ENCODE data around the gene NDUFV1. TPM values are rescaled to one million over a fixed set of nuclear protein-coding genes. Genes with fewer than 3 reads are reported as not detected.

The NDUFV1 gene
- total RNA-seq, 1 experiment from 2014 or later = 242 TPM

GRCh38 chr11:67571443-67571842 lies 35.3 kb upstream of the NDUFV1 start:
- ChIA-PET CTCF (interaction anchor here (1.0 to 1.6 kb wide), 4 partner anchors 8 to 87 kb away, joined by 3 to 16 read pairs (median 12); partner anchors contain the start of gene NUDT8), POLR2A (interaction anchor here (1.1 to 2.4 kb wide), 2 partner anchors 11 to 12 kb away, joined by 3 to 8 read pairs; partner anchors contain the start of gene GSTP1), RAD21 (ENCODE audit: low non-redundant PET in 1 of 2, low total read pairs in 2 of 2, uncharacterized antibody in 2 of 2, unreplicated experiment in 2 of 2) (no interaction called here)
- H3K4me3 ChIP-seq (replicated peaks in 1 of 2; ENCODE audit: low read depth in 1 of 2, low read length in 2 of 2) = no peak overlapping the region
- H3K4me2 ChIP-seq (ENCODE audit: low read length) = no peak overlapping the region
- H3K36me3 ChIP-seq (ENCODE audit: control insufficient read depth in 1 of 2, insufficient read depth in 2 of 2, low read length in 2 of 2) = no peaks in the 10 kb centered on the region
- no peaks in the 10 kb centered on the region for H3K9me2 ChIP-seq (ENCODE audit: insufficient read depth)
- H3K79me2 ChIP-seq (ENCODE audit: insufficient read depth, low read length) = no peaks in the 10 kb centered on the region
- no peaks in the 10 kb centered on the region for H4K20me1 ChIP-seq (ENCODE audit: insufficient read depth)
- H3K27me3 ChIP-seq (ENCODE audit: insufficient read depth, low read length) = no peaks in the 10 kb centered on the region
- H3K4me1 ChIP-seq (ENCODE audit: control insufficient read depth in 1 of 2, insufficient read depth in 2 of 2, low read length in 2 of 2) = peaks cover 0 to 3% of the 10 kb centered on the region in 2 experiments; a peak in 1 of 4 replicates
- intact Hi-C loops (cut with micrococcal nuclease) = no loop called here
- H3K9ac ChIP-seq (ENCODE audit: low read length) = no peak overlapping the region
- ATAC-seq (peak; percentile 49), DNase-seq (ENCODE audit: low read depth, low spot score) (no peak)
- BruUV-seq (replicated peaks) = no TSS peak
- TF ChIP-seq ELF1 (IDR thresholded peaks at IDR 0.05; ENCODE audit: borderline replicate concordance, low read depth) (no peak), CEBPB (IDR thresholded peaks at IDR 0.05; ENCODE audit: low read depth) (no peak), ZBTB33 (IDR thresholded peaks at IDR 0.05; ENCODE audit: extremely low read depth, insufficient replicate concordance, low read length) (no peak), FOSL1 (IDR thresholded peaks at IDR 0.05; ENCODE audit: low read depth) (no peak), EGR1 (IDR thresholded peaks at IDR 0.05; ENCODE audit: low read depth) (no peak)
- no peak overlapping the region for H2AFZ ChIP-seq (ENCODE audit: low read depth, low read length, poor library complexity, severe bottlenecking)
- no peak overlapping the region for H3K27ac ChIP-seq (ENCODE audit: low read depth, low read length)
- H3K9me3 ChIP-seq (ENCODE audit: control insufficient read depth in 1 of 2, insufficient read depth in 1 of 2, low read depth in 1 of 2, low read length in 2 of 2) = no peaks in the 10 kb centered on the region

DNA sequence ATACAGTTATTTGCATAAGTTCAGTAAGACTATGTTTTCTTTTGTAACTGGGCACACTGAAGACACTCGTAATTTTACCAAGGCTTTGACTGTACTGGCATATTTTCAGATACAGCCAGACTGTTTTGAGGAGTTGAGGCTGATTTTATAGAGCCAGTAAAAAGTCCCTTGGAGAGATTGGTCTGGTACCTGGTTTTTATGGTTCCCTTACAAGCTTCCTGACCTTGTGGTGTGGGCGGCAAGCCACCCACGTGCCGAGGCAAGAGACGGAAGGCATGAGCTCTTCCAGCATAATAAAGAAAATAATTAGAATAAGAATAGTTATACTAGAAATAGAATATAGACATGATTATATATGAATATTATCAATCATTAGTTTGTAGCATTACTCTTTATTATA lies 34.4 kb upstream of the NDUFV1 start:
- no peaks in the 10 kb centered on the region for H3K9me3 ChIP-seq (ENCODE audit: control insufficient read depth in 1 of 2, insufficient read depth in 1 of 2, low read depth in 1 of 2, low read length in 2 of 2)

More for the DNA sequence above, 34.4 kb upstream of the NDUFV1 start:
- H3K4me3 ChIP-seq (replicated peaks in 1 of 2; ENCODE audit: low read depth in 1 of 2, low read length in 2 of 2) = no peak overlapping the region
- POLR2A ChIA-PET = interaction anchor here (1.0 to 2.4 kb wide), 3 partner anchors 10 to 57 kb away, joined by 3 to 8 read pairs (median 6); partner anchors contain the start of genes GSTP1 and NUDT8
- H3K9me2 ChIP-seq (ENCODE audit: insufficient read depth) = no peaks in the 10 kb centered on the region
- no peaks in the 10 kb centered on the region for H3K79me2 ChIP-seq (ENCODE audit: insufficient read depth, low read length)
- H3K27ac ChIP-seq (ENCODE audit: low read depth, low read length) = no peak overlapping the region
- CTCF ChIA-PET = interaction anchor here (0.8 to 2.1 kb wide), 8 partner anchors 9 to 88 kb away, joined by 3 to 24 read pairs (median 8); partner anchors contain the start of genes GSTP1 and NUDT8
- H2AFZ ChIP-seq (ENCODE audit: low read depth, low read length, poor library complexity, severe bottlenecking) = peak overlapping the region; percentile 73
- no peak for ATAC-seq
- no peak for TF ChIP-seq JUND (IDR thresholded peaks at IDR 0.05)
- TF ChIP-seq POLR2AphosphoS5 (IDR thresholded peaks at IDR 0.05; ENCODE audit: low read depth, low read length) = no peak
- no peak for TF ChIP-seq ZNF274 (IDR thresholded peaks at IDR 0.05; ENCODE audit: low read depth, low read length)
- TF ChIP-seq CBX3 (IDR thresholded peaks at IDR 0.05; ENCODE audit: low read depth) = no peak
- TF ChIP-seq SIN3A (IDR thresholded peaks at IDR 0.05; ENCODE audit: low read depth) = no peak
- no peak for TF ChIP-seq FOSL1 (IDR thresholded peaks at IDR 0.05; ENCODE audit: low read depth)
- no peaks in the 10 kb centered on the region for H3K27me3 ChIP-seq (ENCODE audit: insufficient read depth, low read length)
- BruUV-seq (replicated peaks) = no TSS peak
- no peak overlapping the region for H3K4me2 ChIP-seq (ENCODE audit: low read length)
- H3K36me3 ChIP-seq (ENCODE audit: control insufficient read depth in 1 of 2, insufficient read depth in 2 of 2, low read length in 2 of 2) = no peaks in the 10 kb centered on the region
- DNase-seq (ENCODE audit: low read depth, low spot score) = no peak
- intact Hi-C loops (cut with micrococcal nuclease) = no loop called here
- no peak overlapping the region for H3K9ac ChIP-seq (ENCODE audit: low read length)
- peaks cover 0 to 3% of the 10 kb centered on the region in 2 experiments; a peak in 1 of 4 replicates for H3K4me1 ChIP-seq (ENCODE audit: control insufficient read depth in 1 of 2, insufficient read depth in 2 of 2, low read length in 2 of 2)
- RAD21 ChIA-PET (ENCODE audit: low non-redundant PET in 1 of 2, low total read pairs in 2 of 2, uncharacterized antibody in 2 of 2, unreplicated experiment in 2 of 2) = interaction anchor here in 1 of 2 experiments (0.6 to 1.0 kb wide), 2 partner anchors 8 to 42 kb away, joined by 3 to 4 read pairs; no protein-coding TSS in a partner anchor
- no peaks in the 10 kb centered on the region for H4K20me1 ChIP-seq (ENCODE audit: insufficient read depth)

Measured in HCT116 (cell line).